Cortex of kidney (tissue), 1 donor: ENCODE data around the gene DNHD1.
"Not testable (repeated sequence)": the region's sequence is repeated elsewhere in the genome, so short reads cannot be mapped to it uniquely, and the experiment has no call there.

ENCODE experiments used
- DNase-seq: peaks from one replicate; lab custom pipeline; 2025; lab: John Stamatoyannopoulos, UW

The DNHD1 gene

DNA sequence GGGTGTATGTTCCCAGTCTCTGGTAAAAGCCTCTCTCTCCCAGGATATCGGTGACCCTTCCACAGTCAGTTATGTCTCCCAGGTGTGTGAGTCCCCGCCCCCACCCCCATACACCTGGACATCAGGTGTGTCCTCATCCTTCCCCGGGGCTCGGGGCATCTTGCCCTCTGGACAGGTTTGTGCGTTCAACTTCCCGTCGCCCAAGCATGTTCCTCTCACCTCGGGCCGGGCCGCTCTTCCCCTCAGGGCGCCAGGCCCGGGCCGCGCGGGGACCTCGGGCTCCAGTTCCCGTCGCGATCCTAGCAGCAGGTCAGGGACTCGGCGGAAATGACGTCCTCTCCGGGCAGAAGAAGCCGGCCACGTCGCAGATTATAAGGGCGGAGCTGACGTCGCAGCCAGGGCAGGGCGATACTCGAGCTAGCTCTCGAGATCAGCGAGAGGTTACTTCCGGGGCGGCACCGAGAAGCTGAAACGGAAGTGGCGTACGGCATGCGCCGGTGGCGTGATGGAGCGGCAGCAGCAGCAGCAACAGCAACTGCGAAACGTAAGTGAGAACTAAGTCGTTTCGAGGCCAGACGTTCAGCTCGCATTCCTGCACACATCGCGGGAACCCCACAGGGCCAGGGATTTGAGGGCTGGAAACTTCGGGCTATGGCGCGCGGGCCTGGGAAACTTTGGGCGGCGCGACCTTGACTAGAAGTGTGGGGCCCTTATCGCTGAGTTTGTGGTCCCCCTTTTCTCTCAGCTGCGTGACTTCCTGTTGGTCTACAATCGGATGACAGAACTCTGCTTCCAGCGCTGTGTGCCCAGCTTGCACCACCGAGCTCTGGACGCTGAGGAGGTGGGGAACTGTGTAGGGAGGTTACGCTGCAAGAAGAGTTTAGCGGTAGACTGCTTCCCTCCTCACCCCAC lies 15.8 kb upstream of the DNHD1 start, which contains the start of the genes ARFIP2 and TIMM10B:
TSS of gene ARFIP2 (minus strand) at position 320 of the 912 bp plus-strand sequence. CDS start 910 bp downstream, outside the sequence.
TSS of gene TIMM10B (plus strand) at position 490 of the 912 bp plus-strand sequence. CDS start at position 506, 16 bp downstream.
- peak; percentile 62 for DNase-seq

DNA sequence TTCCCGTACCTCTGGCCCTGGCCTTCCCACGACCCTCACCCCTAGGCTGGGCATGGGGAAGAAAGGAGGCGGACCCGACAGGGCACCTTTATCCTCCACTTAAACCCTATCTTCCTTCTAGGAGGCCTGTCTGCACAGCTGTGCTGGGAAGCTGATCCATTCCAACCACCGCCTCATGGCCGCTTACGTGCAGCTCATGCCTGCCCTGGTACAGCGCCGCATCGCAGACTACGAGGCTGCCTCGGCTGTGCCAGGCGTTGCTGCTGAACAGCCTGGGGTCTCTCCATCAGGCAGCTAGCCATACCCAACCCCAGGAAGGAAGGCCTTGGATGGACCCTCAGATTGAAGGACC lies 15.2 kb upstream of the DNHD1 start:
- no peak for DNase-seq

GRCh38 chr11:6482441-6482840 lies 14.6 kb upstream of the DNHD1 start:
- DNase-seq, result no peak

- DNase-seq, result no peak
Observed at GRCh38 chr11:6483015-6483414, 14.1 kb upstream of the DNHD1 start.

DNA sequence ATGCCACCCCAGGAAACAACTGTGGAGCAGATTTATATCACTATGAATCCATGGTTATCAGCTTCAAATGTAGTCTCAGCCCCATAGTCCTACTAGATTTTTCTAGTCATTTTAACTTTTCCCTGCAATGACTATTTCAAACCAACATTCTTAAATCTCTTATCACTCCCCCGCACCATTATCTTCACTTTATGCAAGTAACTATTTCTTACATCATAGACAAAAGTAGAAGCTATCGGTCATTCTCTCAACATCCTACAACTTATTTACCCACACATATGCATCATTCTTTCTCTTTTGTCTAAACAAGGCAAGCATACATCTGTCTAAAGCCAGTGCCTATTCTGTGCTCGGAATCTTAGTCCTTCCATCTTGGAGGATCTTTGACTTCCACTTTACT lies 11.4 kb upstream of the DNHD1 start:
- no peak for DNase-seq

GRCh38 chr11:6486256-6486655 lies 10.8 kb upstream of the DNHD1 start:
- DNase-seq, result no peak

DNA sequence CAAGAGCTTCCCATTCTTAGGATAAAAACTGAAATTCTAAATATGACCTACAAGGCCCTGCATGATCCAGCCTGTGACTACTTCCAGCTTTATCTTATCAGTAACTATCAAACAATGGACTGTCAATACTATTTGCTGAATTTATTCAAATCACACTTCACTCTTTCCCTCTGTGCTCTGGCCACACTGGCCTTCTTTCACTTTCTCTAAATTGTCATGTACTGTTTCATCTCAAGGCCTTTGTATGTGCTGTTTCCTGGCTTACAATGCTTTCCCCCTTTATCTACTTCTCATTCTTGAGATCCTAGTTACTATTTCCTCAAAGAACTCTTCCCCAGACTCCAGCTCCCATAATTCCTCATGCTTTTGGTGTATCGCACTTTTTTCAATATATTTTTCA lies 10.1 kb upstream of the DNHD1 start:
- DNase-seq, result no peak

GRCh38 chr11:6488342-6488741 lies 8.7 kb upstream of the DNHD1 start:
- DNase-seq, result no peak

DNA sequence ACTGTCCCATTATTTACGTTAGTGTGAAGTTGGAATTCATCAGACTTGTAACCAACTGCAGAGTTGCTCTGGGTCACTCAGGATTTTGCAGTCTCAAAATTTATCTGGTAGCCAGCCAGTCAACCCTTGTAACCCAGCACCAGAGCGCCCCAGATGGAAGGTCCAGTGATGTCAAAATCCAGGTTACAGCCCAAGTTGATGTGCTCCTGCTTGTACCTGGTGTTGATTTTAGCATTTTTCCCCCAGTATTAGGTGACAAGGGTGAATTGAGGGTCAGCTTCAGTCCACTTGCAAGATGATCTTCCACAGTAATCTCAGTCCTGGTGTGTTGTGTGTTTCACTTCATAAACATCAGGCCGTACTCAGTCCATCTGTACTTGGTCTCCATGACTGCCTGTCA lies 8.3 kb upstream of the DNHD1 start:
- DNase-seq, result no peak

- DNase-seq, result no peak
Observed at GRCh38 chr11:6489306-6489705, 7.8 kb upstream of the DNHD1 start.

GRCh38 chr11:6498121-6498520 lies 1.0 kb downstream of the DNHD1 start:
- DNase-seq, result no peak

DNA sequence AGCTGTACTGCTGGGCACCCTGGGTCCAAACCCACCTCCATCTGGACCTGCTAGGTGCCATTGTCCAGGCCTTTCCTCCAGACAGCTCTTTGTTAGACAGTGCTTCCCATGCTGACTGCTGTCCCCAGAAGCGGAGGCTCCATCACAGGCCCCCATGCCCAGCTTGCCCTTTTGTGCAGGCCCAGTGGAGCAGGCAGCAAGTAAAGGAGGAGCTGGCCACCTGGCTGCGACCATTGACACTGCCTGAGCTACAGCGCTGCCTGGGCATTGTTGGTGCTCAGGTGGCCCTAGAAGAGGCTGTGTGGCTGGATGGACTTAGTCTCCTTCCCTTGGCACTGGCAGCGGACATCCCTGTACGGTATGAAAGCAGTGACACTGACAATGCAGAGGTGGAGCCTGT lies 1.5 kb downstream of the DNHD1 start:
- DNase-seq, result no peak

GRCh38 chr11:6502382-6502781 lies 5.3 kb downstream of the DNHD1 start:
- no peak for DNase-seq

GRCh38 chr11:6504166-6504565 lies 7.1 kb downstream of the DNHD1 start:
- no peak for DNase-seq

- DNase-seq, result no peak
Observed at GRCh38 chr11:6505577-6506240, 8.6 kb downstream of the DNHD1 start.

GRCh38 chr11:6516865-6517264 lies 19.8 kb downstream of the DNHD1 start:
- no peak for DNase-seq

GRCh38 chr11:6520265-6520664 lies 23.2 kb downstream of the DNHD1 start:
- DNase-seq, result no peak

- DNase-seq, result not testable (repeated sequence)
Observed at GRCh38 chr11:6521946-6522345, 24.9 kb downstream of the DNHD1 start.

DNA sequence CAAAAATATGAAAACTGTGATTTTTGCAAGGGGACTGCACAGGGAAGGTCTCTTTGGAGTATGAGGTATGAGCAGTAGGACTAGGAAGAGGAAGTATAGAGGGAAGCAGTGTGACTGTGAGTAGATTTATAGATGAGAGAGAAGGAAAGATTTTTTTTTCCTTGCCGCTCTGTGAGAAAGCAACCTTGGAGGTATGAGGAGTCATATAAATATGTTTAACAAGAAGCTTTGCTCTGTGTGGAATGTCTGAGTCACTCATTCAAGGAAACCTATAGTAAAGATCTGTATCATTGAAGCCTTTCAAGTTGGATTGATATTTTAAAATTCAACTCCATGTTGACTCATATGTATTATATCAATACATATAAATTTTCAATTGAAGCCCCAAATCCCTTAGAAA lies 26.2 kb downstream of the DNHD1 start:
- DNase-seq, result no peak

GRCh38 chr11:6526411-6527135 lies 29.5 kb downstream of the DNHD1 start:
- no peak for DNase-seq

DNA sequence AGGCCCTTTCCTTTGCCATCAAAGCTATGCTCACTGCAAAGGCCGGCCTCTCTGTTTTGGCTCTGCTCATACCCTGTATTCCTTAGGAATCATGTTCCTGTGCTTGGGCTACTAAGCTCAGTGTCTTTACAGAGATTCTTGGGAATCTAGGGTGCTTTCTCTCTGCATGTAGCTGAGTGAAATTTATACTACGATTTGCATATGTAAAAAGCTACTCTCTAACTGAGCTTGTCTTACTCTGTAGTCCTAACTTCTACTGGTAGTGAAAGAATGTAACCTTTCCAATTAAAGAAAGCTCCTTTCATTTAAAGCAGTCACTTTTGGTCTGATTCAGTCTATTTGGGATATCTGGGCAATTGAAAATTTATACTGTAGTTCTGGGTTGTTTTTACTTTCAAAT lies 32.2 kb downstream of the DNHD1 start:
- DNase-seq, result no peak

- DNase-seq, result no peak
Observed at GRCh38 chr11:6530848-6531247, 33.8 kb downstream of the DNHD1 start.
